ENCODE measurements around the gene LCORL. TPM values are rescaled to one million over a fixed set of nuclear protein-coding genes. Genes with fewer than 3 reads are reported as not detected.

LCORL gene
- total and polyA plus RNA-seq, 2 donors (not counting 3 experiments of a cell fraction or from before 2014, with no cell fraction given), result 2.8 to 23.9 TPM

GRCh38 chr4:17869327-17869726, 152.2 kb downstream of the LCORL start:
- Histone ChIP-seq H3K9me3 (replicated peaks; ENCODE audit: control insufficient read depth, insufficient read depth, low read length) (no peaks in the 10 kb centered on the region), H3K27me3 (ENCODE audit: control insufficient read depth in 2 of 2, insufficient read depth in 2 of 2, low read length in 2 of 2) (no peaks in the 10 kb centered on the region), H3K36me3 (ENCODE audit: control insufficient read depth in 2 of 2, extremely low read depth in 1 of 2, insufficient read depth in 2 of 2, low read length in 2 of 2) (no peaks in the 10 kb centered on the region), H4K20me1 (replicated peaks; ENCODE audit: control insufficient read depth, extremely low read depth, insufficient read depth, low read length) (no peaks in the 10 kb centered on the region), H3K27ac (ENCODE audit: insufficient read depth, low read depth, low read length) (no peak overlapping the region), H3K9ac (replicated peaks; ENCODE audit: extremely low read depth, insufficient read depth, low read length) (no peak overlapping the region), H3K79me2 (ENCODE audit: control insufficient read depth, insufficient read depth, low read length) (no peaks in the 10 kb centered on the region), H3K9me1 (replicated peaks; ENCODE audit: control insufficient read depth, extremely low read depth, insufficient read depth, low read length) (no peaks in the 10 kb centered on the region), H2AFZ (ENCODE audit: low read depth, low read length) (no peak overlapping the region), H3K4me3 (replicated peaks in 1 of 3; ENCODE audit: insufficient read depth in 1 of 3, low read depth in 1 of 3, low read length in 3 of 3) (no peak overlapping the region), H3K4me1 (ENCODE audit: control insufficient read depth, extremely low read depth, insufficient read depth, low read length) (no peaks in the 10 kb centered on the region), H3K4me2 (ENCODE audit: insufficient read depth, low read length) (no peak overlapping the region)
- intact Hi-C loops (cut with micrococcal nuclease), result no loop called here
- ChIA-PET POLR2A (no interaction called here), CTCF (no interaction called here)
- DNase-seq (ENCODE audit: low read depth, low spot score) (no peak), FAIRE-seq (no peak)
- no peak for TF ChIP-seq MAX (IDR thresholded peaks at IDR 0.05; ENCODE audit: insufficient read depth, insufficient read length)
- no peak for TF ChIP-seq EZH2 (IDR thresholded peaks at IDR 0.05; ENCODE audit: borderline replicate concordance, low read depth, low read length, severe bottlenecking)
- no peak for TF ChIP-seq FOS (IDR thresholded peaks at IDR 0.05; ENCODE audit: borderline replicate concordance, insufficient read depth, low read length)
- no peak for TF ChIP-seq JUN (IDR thresholded peaks at IDR 0.05; ENCODE audit: borderline replicate concordance, insufficient read depth, insufficient read length, low read depth)
- no peak for TF ChIP-seq CTCF (IDR thresholded peaks at IDR 0.05; ENCODE audit: extremely low read depth in 1 of 2, insufficient read depth in 1 of 2, low read depth in 1 of 2, low read length in 2 of 2)
- no TSS peak for BruUV-seq (replicated peaks)
- dilution Hi-C loops (cut with MboI; ENCODE audit: extremely low pct_ligation_motif_present, low sequenced_read_pairs), result no loop called here

- no peak overlapping the region for H2AFZ ChIP-seq (ENCODE audit: low read depth, low read length)
- no peak for FAIRE-seq
- dilution Hi-C loops (cut with MboI; ENCODE audit: extremely low pct_ligation_motif_present, low sequenced_read_pairs), result no loop called here
- DNase-seq (ENCODE audit: low read depth, low spot score), result no peak
- no peak overlapping the region for H3K4me3 ChIP-seq (replicated peaks in 1 of 3; ENCODE audit: insufficient read depth in 1 of 3, low read depth in 1 of 3, low read length in 3 of 3)
- H4K20me1 ChIP-seq (replicated peaks; ENCODE audit: control insufficient read depth, extremely low read depth, insufficient read depth, low read length), result no peaks in the 10 kb centered on the region
- BruUV-seq (replicated peaks), result no TSS peak
- H3K27me3 ChIP-seq (ENCODE audit: control insufficient read depth in 2 of 2, insufficient read depth in 2 of 2, low read length in 2 of 2), result no peaks in the 10 kb centered on the region
- POLR2A ChIA-PET, result no interaction called here
- no peak overlapping the region for H3K9ac ChIP-seq (replicated peaks; ENCODE audit: extremely low read depth, insufficient read depth, low read length)
- no peaks in the 10 kb centered on the region for H3K9me1 ChIP-seq (replicated peaks; ENCODE audit: control insufficient read depth, extremely low read depth, insufficient read depth, low read length)
- no peak overlapping the region for H3K4me2 ChIP-seq (ENCODE audit: insufficient read depth, low read length)
- CTCF ChIA-PET, result interaction anchor here (1.0 kb wide), 1 partner anchor 15 kb away, joined by 3 read pairs; no protein-coding TSS in a partner anchor
- H3K36me3 ChIP-seq (ENCODE audit: control insufficient read depth in 2 of 2, extremely low read depth in 1 of 2, insufficient read depth in 2 of 2, low read length in 2 of 2), result no peaks in the 10 kb centered on the region
- no peaks in the 10 kb centered on the region for H3K79me2 ChIP-seq (ENCODE audit: control insufficient read depth, insufficient read depth, low read length)
- intact Hi-C loops (cut with micrococcal nuclease), result no loop called here
- H3K27ac ChIP-seq (ENCODE audit: insufficient read depth, low read depth, low read length), result no peak overlapping the region
- no peak for TF ChIP-seq POLR2A (IDR thresholded peaks at IDR 0.05; ENCODE audit: low read depth, low read length)
- TF ChIP-seq JUN (IDR thresholded peaks at IDR 0.05; ENCODE audit: borderline replicate concordance, insufficient read depth, insufficient read length, low read depth), result no peak
- TF ChIP-seq EZH2 (IDR thresholded peaks at IDR 0.05; ENCODE audit: borderline replicate concordance, low read depth, low read length, severe bottlenecking), result no peak
- TF ChIP-seq POLR2AphosphoS5 (IDR thresholded peaks at IDR 0.05; ENCODE audit: insufficient read depth, low read depth, low read length), result no peak
- no peak for TF ChIP-seq MAX (IDR thresholded peaks at IDR 0.05; ENCODE audit: insufficient read depth, insufficient read length)
- TF ChIP-seq FOS (IDR thresholded peaks at IDR 0.05; ENCODE audit: borderline replicate concordance, insufficient read depth, low read length), result no peak
- no peak for TF ChIP-seq CTCF (IDR thresholded peaks at IDR 0.05; ENCODE audit: extremely low read depth in 1 of 2, insufficient read depth in 1 of 2, low read depth in 1 of 2, low read length in 2 of 2)
- no peak for TF ChIP-seq GATA2 (IDR thresholded peaks at IDR 0.05; ENCODE audit: insufficient read depth, insufficient read length, low read depth, low read length)
- no peak for TF ChIP-seq MYC (IDR thresholded peaks at IDR 0.05; ENCODE audit: low read depth, low read length)
- H3K9me3 ChIP-seq (replicated peaks; ENCODE audit: control insufficient read depth, insufficient read depth, low read length), result no peaks in the 10 kb centered on the region
- H3K4me1 ChIP-seq (ENCODE audit: control insufficient read depth, extremely low read depth, insufficient read depth, low read length), result no peaks in the 10 kb centered on the region
Measured at GRCh38 chr4:17867276-17867675, 154.3 kb downstream of the LCORL start.

All from endothelial cell of umbilical vein (primary cell).